Stimulated activated CD8-positive, alpha-beta memory T cell treated with anti-CD3 and anti-CD28 coated beads, Interleukin-7, amount 100 ng/mL, for 1 hour (primary cell): ENCODE data around the gene IMPDH2.
"Not testable (repeated sequence)": the region's sequence is repeated elsewhere in the genome, so short reads cannot be mapped to it uniquely, and the experiment has no call there.

Source experiments
- DNase-seq, 2 donors: peaks; one replicate each; pipeline ENCODE4 v3.0.0-alpha.2; 2020; ENCODE audit warnings: low read depth in 2 of 2

Gene IMPDH2

GRCh38 chr3:49021813-49022687, 7.1 kb downstream of the IMPDH2 start, which contains the start of gene NDUFAF3:
TSS of gene NDUFAF3 (plus strand) at chr3:49022121. CDS start at chr3:49022145, 24 bp downstream.
- peak; percentile 82 for DNase-seq

GRCh38 chr3:49021213-49021812, 7.9 kb downstream of the IMPDH2 start:
- peak; percentile 96 to 98 for DNase-seq

DNA sequence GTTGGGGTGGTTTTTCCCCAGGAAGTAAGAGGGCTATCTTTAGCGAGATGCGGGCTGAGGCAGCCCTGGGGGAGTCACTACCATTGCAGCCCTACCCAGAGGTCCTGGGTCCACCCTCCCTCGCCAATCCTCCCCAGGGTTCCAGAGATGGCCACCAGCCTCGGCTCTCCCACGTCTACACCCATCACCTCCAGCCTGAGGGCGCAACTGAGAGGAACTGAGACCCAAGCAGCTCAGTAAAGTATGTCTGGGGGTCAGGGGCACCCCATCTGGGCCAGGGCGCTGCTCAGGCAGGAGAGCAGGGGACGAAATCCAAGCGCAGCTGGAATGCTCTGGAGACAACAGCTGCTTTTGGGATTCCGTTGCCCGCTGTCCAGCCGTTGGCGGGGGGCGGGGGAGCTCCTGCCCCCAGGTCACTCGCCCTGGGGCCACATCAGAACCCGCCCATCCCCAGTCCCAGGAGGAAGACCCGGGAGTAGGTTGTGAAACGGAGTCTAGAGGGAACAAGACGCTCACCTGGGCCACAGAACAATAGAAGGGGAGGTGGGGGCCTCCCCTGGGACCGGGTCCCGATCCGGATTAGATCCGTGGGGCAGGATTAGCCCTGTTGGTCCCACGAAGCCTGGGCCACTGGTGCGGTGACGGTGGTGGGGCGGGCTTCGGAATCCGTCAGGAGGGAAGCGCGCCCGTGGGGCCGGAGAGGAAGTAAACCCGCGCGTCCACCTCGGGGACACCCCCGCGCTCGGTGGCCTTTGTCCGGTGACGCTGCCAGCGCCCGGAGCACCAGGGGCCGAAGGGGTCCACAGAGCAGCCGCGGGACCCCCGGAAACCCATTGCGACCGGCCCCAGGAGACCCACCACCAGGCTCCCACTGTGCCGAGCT, 8.6 kb downstream of the IMPDH2 start:
- DNase-seq: no peak

DNA sequence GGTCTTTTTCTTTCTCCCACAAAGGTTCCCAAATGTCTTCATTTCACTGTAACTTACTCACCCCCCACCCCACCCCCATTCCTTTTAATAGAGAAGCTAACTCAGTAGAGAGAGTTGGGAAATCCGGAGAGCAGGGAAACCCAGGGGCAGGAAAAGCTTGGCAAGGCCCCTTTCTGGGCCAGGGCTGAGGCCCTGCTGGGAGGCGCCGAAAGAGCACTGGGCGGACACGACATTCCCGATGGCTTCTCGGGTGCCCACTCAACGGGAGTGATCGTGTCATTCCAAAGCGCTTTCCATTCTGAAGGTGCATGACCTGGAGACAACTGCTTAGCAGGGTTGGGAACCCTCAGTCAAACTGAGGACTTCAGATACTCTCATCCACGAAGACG, 9.3 kb downstream of the IMPDH2 start:
- DNase-seq: no peak

DNA sequence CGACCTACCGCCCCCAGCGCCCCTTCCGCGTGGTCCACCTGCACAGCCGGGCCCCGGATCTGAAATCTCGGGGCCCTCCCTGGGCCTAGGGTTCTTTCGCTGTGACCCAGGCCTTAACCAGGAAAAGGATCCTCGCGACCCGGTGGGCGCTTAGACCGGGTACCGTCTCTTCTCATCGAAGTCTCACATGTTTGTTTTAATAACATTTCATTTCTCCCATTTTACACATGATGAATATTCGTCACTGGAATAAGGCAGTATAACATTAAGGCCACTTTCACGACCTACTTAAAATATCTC, 10.5 kb downstream of the IMPDH2 start:
- DNase-seq: no peak

DNA sequence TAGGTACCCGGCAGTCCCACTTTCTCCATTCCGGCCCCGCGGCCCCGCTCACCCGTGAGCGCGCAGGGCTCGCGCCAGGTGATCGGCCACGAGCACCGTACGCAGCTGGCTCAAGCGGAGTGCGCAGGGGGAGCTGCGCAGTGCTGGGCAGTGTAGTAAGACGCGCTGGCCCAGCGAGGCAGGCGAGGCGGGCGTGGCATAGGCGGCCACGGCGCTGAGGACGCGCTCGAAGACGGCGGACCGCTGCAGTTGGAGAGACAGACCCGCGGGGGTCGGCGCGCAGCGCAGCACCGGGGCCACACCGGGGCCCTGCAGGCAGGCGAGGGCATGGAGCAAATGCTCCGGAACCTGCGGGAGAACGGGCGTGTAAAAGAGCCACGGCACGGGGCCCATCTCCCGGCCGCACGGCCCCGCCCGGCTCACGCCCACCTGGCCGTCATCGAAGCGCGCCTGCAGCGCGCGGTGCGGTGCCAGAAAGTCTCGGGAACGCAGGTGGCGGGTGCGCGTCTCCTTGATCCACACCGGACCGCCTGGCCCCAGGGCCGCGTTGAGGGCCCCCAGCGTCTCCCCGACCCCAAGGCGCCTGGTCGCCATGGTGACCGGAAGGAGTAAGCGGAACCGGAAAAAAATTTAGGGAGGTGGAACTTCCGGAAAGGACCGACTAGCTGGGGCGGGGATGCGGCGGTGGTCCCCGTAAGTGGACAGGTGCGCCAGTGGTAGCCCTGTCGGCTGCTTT, 11.1 kb downstream of the IMPDH2 start, which contains the start of gene DALRD3:
Gene DALRD3 (minus strand): TSS at position 610 of the 736 bp plus-strand sequence. CDS start 16 bp downstream, at position 594.
- DNase-seq: peak in 1 of 2 donors; percentile 32

- no peak for DNase-seq
These were observed 11.8 kb downstream of the IMPDH2 start for GRCh38 chr3:49017229-49017970.

DNA sequence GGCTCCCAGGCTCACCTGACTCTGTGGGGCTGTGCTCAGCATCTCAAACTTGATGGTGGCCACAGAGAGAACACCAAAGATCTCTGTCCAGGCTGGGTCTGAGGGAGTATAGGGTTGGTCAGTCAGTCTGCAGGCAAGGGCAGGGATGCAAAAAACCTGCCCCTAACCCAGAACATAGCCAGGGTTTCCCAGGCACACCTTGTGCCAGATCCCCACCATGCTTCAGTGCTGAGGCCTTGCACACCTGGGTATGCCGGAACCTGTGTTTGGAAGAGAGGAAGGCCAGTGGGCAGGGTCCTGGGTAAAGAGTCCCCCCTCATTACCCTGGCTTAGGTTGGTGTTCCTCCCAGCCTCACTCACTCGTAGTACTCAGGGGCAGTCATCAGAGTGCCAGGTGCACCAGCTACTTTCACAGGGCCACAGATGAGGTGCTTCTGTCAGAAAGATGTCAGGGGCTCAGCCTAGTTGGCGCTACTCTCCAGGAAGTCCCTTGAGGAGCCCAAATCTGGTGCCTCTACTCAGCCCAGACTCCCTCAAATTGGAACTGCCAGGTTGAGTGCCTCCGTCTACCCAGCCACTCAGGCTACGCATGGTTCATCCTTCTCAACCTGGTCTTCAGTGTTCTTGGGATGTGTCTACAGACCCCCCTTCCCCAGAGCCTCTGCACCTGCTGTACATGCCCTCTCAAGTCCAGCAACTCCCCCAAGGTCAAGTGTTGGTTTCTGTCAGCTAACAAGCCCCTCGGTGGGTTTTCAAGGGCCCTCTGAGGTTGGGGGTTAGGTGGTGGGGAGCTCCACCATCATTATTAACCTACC, 12.6 kb downstream of the IMPDH2 start:
- DNase-seq: no peak

DNA sequence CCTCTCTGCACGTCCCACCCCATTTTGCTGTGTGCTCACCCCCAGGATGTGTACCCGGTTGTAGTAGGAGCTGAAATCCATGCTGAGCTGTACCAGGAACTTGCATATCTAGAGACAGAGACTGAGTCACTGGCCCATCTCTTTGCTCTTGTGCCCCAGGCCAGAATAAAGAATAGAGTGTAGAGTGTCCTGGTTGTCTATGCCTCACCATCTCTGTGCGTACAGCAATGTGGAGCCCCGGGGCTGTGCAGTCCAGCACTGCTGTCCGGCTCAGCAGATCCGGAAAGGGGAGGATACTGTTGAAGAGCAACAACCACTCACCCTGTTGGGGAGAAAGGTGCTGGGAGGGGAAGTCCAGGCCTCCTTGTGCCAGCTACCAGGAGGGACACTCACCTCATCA, 13.4 kb downstream of the IMPDH2 start:
- DNase-seq: no peak

GRCh38 chr3:49015072-49015471, 14.1 kb downstream of the IMPDH2 start:
- no peak for DNase-seq

GRCh38 chr3:49013738-49014660, 15.2 kb downstream of the IMPDH2 start:
- peak in 1 of 2 donors; percentile 27 for DNase-seq

DNA sequence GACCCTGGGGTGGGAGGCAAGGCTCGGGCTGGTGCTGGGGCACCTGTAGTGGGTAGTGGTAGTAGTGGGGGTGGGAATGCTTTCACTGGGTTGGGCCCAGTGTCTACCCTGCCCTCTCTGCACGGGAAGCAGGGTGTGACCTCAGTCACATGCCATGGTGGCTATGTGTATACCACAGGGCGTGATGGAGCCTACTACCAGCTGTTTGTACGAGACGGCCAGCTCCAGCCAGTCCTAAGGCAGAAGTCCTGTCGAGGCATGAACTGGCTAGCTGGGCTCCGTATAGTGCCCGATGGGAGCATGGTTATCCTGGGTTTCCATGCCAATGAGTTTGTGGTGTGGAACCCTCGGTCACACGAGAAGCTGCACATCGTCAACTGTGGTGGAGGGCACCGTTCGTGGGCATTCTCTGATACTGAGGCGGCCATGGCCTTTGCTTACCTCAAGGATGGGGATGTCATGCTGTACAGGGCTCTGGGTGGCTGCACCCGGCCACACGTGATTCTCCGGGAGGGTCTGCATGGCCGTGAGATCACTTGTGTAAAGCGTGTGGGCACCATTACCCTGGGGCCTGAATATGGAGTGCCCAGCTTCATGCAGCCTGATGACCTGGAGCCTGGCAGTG, 16.0 kb downstream of the IMPDH2 start:
- DNase-seq: no peak

- no peak for DNase-seq
These were observed 16.7 kb downstream of the IMPDH2 start for GRCh38 chr3:49012441-49013017.

DNA sequence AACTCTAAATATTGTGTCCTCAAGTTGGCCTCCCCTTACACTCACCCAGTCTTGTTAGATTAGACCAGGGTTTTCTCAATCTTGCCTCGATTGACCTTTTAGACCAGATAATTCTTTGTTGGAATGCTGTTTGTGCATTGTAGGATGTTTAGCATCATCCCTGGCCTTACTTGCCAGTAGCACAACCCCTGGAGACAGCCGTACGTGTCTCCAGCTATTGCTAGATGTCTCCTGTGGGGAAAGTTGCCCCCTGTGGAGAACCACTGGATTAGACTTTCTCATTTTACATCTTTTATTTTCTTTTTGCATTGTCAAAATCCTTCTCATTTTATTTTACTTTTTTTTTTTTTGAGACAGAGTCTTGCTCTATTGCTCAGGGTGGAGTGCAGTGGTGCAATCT, 19.8 kb downstream of the IMPDH2 start:
- DNase-seq: no peak

DNA sequence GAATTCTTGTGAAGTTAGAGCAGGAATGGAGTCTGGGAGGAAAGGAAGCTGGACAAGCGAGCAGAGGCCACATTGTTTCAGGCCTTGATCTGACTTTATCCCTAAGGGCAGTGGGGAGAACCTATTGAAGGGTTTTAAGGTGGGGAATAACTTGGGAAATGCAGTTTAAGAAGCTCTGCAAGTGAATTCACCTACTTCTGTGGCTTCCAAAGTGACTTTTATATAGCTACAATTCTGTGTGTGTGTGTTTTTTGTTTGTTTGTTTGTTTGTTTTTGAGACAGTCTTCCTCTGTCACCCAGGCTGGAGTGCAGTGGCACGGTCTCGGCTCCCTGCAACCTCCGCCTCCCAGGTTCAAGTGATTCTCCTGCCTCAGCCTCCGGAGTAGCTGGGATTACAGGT, 20.6 kb downstream of the IMPDH2 start:
- not testable (repeated sequence) for DNase-seq

GRCh38 chr3:49007771-49008528, 21.2 kb downstream of the IMPDH2 start:
- peak; percentile 69 to 77 for DNase-seq

GRCh38 chr3:49007068-49007770, 22.0 kb downstream of the IMPDH2 start, which contains the start of gene WDR6:
TSS of gene WDR6 (plus strand) at chr3:49007391. CDS start at chr3:49007432, 41 bp downstream.
- DNase-seq: peak; percentile 89 to 93
